GM12872 (cell line): ENCODE data around the gene DDX27.

Experiments used
- TF ChIP-seq, protein P1 (sequence below): IDR thresholded peaks from 3 replicates; pipeline ENCODE4 v1.5.1; 2011; ENCODE audit warnings: low read depth, mild to moderate bottlenecking, low read length, moderate library complexity; ENCODE audit not compliant: insufficient read depth

DDX27 gene

GRCh38 chr20:49268600-49269365, 49.6 kb downstream of the DDX27 start:
- TF ChIP-seq, protein P1, sequence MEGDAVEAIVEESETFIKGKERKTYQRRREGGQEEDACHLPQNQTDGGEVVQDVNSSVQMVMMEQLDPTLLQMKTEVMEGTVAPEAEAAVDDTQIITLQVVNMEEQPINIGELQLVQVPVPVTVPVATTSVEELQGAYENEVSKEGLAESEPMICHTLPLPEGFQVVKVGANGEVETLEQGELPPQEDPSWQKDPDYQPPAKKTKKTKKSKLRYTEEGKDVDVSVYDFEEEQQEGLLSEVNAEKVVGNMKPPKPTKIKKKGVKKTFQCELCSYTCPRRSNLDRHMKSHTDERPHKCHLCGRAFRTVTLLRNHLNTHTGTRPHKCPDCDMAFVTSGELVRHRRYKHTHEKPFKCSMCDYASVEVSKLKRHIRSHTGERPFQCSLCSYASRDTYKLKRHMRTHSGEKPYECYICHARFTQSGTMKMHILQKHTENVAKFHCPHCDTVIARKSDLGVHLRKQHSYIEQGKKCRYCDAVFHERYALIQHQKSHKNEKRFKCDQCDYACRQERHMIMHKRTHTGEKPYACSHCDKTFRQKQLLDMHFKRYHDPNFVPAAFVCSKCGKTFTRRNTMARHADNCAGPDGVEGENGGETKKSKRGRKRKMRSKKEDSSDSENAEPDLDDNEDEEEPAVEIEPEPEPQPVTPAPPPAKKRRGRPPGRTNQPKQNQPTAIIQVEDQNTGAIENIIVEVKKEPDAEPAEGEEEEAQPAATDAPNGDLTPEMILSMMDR, result no peak

DNA sequence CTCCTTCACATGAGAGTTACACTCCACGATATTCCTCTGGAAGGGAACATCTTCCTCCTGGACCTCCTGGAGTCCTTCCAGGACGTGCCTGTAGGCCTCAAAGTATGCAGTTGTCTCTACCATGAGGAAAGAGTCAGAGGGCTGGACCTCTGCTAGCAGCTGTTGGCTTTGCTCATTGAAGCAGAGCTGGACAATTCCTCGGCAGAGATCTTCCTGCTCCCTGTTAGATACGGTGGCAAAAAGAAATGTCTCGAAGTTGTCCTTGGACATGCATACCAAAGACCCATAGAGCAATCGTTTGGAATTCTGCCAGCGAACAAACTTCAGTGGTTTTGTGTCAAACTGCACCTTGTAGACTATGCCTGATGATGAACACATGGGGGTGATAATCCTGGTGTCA, 51.0 kb downstream of the DDX27 start:
- TF ChIP-seq, protein P1, result no peak

- TF ChIP-seq, protein P1, result no peak
Observed at GRCh38 chr20:49270736-49271135, 51.5 kb downstream of the DDX27 start.

- TF ChIP-seq, protein P1, result no peak
Observed at GRCh38 chr20:49272654-49273053, 53.4 kb downstream of the DDX27 start.

DNA sequence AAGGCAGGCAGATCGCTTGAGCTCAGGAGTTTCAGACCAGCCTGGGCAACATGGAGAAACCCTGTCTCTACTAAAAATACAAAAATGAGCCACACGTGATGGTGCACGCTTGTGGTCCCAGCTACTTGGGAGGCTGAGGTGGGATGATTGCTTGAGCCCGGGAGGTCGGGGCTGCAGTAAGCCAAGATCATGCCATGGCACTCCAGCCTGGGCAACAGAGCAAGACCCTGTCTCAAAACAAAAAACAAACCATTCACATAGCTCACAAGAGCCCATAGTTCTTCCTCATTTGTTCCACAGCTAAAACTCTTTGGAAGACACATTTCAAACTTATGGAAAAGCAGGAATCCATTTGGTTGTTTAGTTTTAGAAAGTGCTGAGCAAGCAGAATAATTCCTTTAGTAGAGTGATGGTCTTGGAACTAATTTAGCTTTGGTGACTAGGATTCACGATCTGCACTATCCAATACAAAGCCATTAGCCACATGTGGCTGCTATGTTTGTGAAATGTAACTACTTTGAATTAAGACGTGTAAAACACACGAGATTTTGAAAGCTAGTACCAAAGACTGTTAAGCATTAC, 54.6 kb downstream of the DDX27 start:
- TF ChIP-seq, protein P1, result no peak

DNA sequence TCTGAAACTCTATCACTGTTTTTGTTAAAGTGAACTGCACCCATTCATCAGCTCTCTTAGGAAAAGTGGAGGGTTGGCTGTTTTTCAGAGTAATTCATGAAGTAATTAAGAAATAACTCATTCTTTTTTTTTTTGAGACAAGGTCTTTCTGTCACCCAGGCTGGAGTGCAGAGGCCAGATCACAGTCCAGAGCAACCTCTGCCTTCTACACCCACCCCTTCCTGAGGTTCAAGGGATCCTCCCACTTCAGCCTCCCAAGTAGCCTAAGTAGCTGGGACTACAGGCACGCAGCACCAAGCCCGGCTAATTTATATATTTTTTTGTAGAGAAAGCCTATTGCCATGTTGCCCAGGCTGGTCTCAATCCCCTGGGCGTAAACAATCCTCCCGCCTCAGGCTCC, 56.0 kb downstream of the DDX27 start:
- TF ChIP-seq, protein P1, result no peak

GRCh38 chr20:49275636-49276035, 56.4 kb downstream of the DDX27 start:
- TF ChIP-seq, protein P1, result no peak
